ENCODE measurements around the gene TFCP2L1.

DNA sequence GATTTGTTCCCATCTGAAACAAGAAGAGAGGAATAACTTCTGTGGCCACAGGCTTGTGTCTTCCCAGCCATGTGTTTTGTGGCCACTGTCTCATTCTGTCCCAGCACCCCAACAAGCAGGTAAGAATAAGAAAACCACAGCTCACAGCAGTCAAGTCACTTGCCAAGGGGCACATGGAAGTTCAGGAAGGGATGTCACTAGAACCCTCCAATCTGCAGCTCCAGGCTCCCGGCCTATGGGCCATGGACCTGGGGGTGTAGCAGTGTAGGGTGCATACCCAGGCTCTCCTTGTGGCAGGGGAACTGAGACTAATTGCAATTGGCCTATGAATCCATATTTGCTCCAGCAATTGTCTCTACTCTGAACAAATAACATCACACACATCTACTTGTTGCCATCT, 112.5 kb downstream of the TFCP2L1 start:
- TF ChIP-seq, protein P1, sequence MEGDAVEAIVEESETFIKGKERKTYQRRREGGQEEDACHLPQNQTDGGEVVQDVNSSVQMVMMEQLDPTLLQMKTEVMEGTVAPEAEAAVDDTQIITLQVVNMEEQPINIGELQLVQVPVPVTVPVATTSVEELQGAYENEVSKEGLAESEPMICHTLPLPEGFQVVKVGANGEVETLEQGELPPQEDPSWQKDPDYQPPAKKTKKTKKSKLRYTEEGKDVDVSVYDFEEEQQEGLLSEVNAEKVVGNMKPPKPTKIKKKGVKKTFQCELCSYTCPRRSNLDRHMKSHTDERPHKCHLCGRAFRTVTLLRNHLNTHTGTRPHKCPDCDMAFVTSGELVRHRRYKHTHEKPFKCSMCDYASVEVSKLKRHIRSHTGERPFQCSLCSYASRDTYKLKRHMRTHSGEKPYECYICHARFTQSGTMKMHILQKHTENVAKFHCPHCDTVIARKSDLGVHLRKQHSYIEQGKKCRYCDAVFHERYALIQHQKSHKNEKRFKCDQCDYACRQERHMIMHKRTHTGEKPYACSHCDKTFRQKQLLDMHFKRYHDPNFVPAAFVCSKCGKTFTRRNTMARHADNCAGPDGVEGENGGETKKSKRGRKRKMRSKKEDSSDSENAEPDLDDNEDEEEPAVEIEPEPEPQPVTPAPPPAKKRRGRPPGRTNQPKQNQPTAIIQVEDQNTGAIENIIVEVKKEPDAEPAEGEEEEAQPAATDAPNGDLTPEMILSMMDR (IDR thresholded peaks at IDR 0.05), result no peak
- TF ChIP-seq, protein P2, sequence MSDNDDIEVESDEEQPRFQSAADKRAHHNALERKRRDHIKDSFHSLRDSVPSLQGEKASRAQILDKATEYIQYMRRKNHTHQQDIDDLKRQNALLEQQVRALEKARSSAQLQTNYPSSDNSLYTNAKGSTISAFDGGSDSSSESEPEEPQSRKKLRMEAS (CRISPR knock-in tag; IDR thresholded peaks at IDR 0.05), result no peak
- no peak for TF ChIP-seq FOXJ3 (CRISPR knock-in tag; IDR thresholded peaks at IDR 0.05; ENCODE audit: borderline replicate concordance)
